Osteoblast (primary cell): ENCODE data around the gene TESMIN. TPM values are rescaled to one million over a fixed set of nuclear protein-coding genes. Genes with fewer than 3 reads are reported as not detected.

Experiments
- DNase-seq: peaks from one replicate; pipeline ENCODE4 v3.0.0; 2011; ENCODE audit warnings: low spot score, mixed read lengths; ENCODE audit not compliant: insufficient read length; ENCODE audit errors: missing footprints
- H2AFZ ChIP-seq: 2 replicates; pipeline ENCODE4 v1.6.0; 2011; ENCODE audit warnings: mild to moderate bottlenecking, low read length
- H3K27ac ChIP-seq: 2 replicates; pipeline ENCODE4 v1.5.1; 2011; ENCODE audit warnings: mild to moderate bottlenecking, low read depth, low read length, moderate library complexity
- H3K27me3 ChIP-seq: 2 replicates; pipeline ENCODE4 v1.6.0; 2012; ENCODE audit warnings: mild to moderate bottlenecking, control low read depth, inconsistent platforms, low read length, moderate library complexity; ENCODE audit not compliant: insufficient read depth
- H3K36me3 ChIP-seq: 2 replicates; pipeline ENCODE4 v1.5.1; 2011; ENCODE audit warnings: mild to moderate bottlenecking, low read length, control low read depth, moderate library complexity; ENCODE audit not compliant: insufficient read depth
- H3K4me1 ChIP-seq: 2 replicates; pipeline ENCODE4 v1.5.1; 2011; ENCODE audit warnings: mild to moderate bottlenecking, low read length, control low read depth, moderate library complexity; ENCODE audit not compliant: insufficient read depth
- H3K4me2 ChIP-seq: 2 replicates; pipeline ENCODE4 v1.6.0; 2011; ENCODE audit warnings: mild to moderate bottlenecking, low read length; ENCODE audit not compliant: insufficient read depth
- H3K4me3 ChIP-seq: fragments of 200-600 bp; sonication (generic); 3 replicates; pipeline ENCODE4 v1.5.1; 2012; ENCODE audit warnings: mild to moderate bottlenecking, low read length, inconsistent platforms; ENCODE audit not compliant: insufficient read depth
- H3K79me2 ChIP-seq: 2 replicates; pipeline ENCODE4 v1.6.0; 2012; ENCODE audit warnings: mild to moderate bottlenecking, low read length, control low read depth, inconsistent platforms; ENCODE audit not compliant: insufficient read depth
- H3K9me3 ChIP-seq: 2 replicates; pipeline ENCODE4 v1.5.1; 2011; ENCODE audit warnings: low read depth, low read length, control low read depth
- H4K20me1 ChIP-seq: 2 replicates; pipeline ENCODE4 v1.6.0; 2012; ENCODE audit warnings: mild to moderate bottlenecking, low read length, control low read depth; ENCODE audit not compliant: insufficient read depth
- CTCF ChIP-seq: IDR thresholded peaks from 2 replicates; pipeline ENCODE4 v1.5.1; 2011; ENCODE audit warnings: mild to moderate bottlenecking, low read depth, low read length, moderate library complexity; ENCODE audit errors: extremely low read depth
- total RNA-seq: library from RNA; depleted of rRNA; stranded (reverse); fragments of >200 nt; gene quantifications from 2 replicates; pipeline ENCODE4 v1.2.3, GENCODE V29; 2012

TESMIN gene
- total RNA-seq, 1 donor, result not detected

- H3K4me2 ChIP-seq, result no peak overlapping the region
- H4K20me1 ChIP-seq, result no peaks in the 10 kb centered on the region
- H3K79me2 ChIP-seq, result no peaks in the 10 kb centered on the region
- H3K27me3 ChIP-seq, result peaks cover 46% of the 10 kb centered on the region
- no peak for TF ChIP-seq CTCF
- H3K27ac ChIP-seq, result no peak overlapping the region
- H3K9me3 ChIP-seq, result no peaks in the 10 kb centered on the region
- no peaks in the 10 kb centered on the region for H3K36me3 ChIP-seq
- DNase-seq, result peak; percentile 13
- H3K4me3 ChIP-seq, result no peak overlapping the region
- H2AFZ ChIP-seq, result no peak overlapping the region
- H3K4me1 ChIP-seq, result no peaks in the 10 kb centered on the region
Measured at GRCh38 chr11:68692115-68692514, 59.2 kb downstream of the TESMIN start.

- peak; percentile 1 for TF ChIP-seq CTCF
- DNase-seq, result peak; percentile 65
- no peak overlapping the region for H3K4me3 ChIP-seq
- H3K27ac ChIP-seq, result no peak overlapping the region
- peaks cover 53% of the 10 kb centered on the region for H3K27me3 ChIP-seq
- H4K20me1 ChIP-seq, result no peaks in the 10 kb centered on the region
- H2AFZ ChIP-seq, result no peak overlapping the region
- no peak overlapping the region for H3K4me2 ChIP-seq
- H3K79me2 ChIP-seq, result no peaks in the 10 kb centered on the region
- H3K9me3 ChIP-seq, result no peaks in the 10 kb centered on the region
- H3K4me1 ChIP-seq, result no peaks in the 10 kb centered on the region
- H3K36me3 ChIP-seq, result no peaks in the 10 kb centered on the region
Measured at GRCh38 chr11:68691402-68691784, 59.9 kb downstream of the TESMIN start.

GRCh38 chr11:68690671-68691401 is 60.5 kb downstream of the TESMIN start:
- Histone ChIP-seq H3K4me1 (no peaks in the 10 kb centered on the region), H3K27ac (no peak overlapping the region), H3K4me3 (no peak overlapping the region), H4K20me1 (no peaks in the 10 kb centered on the region), H2AFZ (no peak overlapping the region), H3K9me3 (no peaks in the 10 kb centered on the region), H3K36me3 (no peaks in the 10 kb centered on the region), H3K27me3 (peaks cover 57% of the 10 kb centered on the region), H3K4me2 (no peak overlapping the region), H3K79me2 (no peaks in the 10 kb centered on the region)
- DNase-seq, result peak; percentile 62
- peak; percentile 25 for TF ChIP-seq CTCF

- Histone ChIP-seq H3K4me3 (no peak overlapping the region), H4K20me1 (peaks cover 4% of the 10 kb centered on the region), H3K4me1 (no peaks in the 10 kb centered on the region), H3K79me2 (no peaks in the 10 kb centered on the region), H2AFZ (no peak overlapping the region), H3K27me3 (peaks cover 63% of the 10 kb centered on the region), H3K4me2 (no peak overlapping the region), H3K36me3 (no peaks in the 10 kb centered on the region), H3K27ac (no peak overlapping the region), H3K9me3 (no peaks in the 10 kb centered on the region)
- DNase-seq, result no peak
- TF ChIP-seq CTCF, result no peak
Measured at GRCh38 chr11:68689737-68690625, 61.3 kb downstream of the TESMIN start.
